ENCODE results near the gene SIK3.

SIK3 gene

DNA sequence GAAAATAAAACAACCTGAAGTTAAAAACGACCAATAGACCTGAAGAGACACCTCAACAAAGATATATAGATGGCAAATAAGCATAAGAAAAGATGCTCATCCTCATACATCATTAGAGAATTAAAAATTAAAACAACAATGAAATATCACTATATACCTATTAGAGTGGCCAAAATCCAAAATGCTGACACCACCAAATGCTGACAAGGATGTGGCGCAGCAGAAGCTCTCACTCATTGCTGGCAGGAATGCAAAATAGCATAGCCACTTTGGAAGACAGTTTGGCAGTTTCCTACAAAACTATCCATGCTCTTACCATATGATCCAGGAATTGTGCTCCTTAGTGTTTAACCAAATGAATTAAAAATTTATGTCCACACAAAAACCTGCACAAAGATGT is 205.9 kb downstream of the SIK3 start:
- no peak for DNase-seq (ENCODE audit: low read depth, low spot score)
- TF ChIP-seq, protein P1, sequence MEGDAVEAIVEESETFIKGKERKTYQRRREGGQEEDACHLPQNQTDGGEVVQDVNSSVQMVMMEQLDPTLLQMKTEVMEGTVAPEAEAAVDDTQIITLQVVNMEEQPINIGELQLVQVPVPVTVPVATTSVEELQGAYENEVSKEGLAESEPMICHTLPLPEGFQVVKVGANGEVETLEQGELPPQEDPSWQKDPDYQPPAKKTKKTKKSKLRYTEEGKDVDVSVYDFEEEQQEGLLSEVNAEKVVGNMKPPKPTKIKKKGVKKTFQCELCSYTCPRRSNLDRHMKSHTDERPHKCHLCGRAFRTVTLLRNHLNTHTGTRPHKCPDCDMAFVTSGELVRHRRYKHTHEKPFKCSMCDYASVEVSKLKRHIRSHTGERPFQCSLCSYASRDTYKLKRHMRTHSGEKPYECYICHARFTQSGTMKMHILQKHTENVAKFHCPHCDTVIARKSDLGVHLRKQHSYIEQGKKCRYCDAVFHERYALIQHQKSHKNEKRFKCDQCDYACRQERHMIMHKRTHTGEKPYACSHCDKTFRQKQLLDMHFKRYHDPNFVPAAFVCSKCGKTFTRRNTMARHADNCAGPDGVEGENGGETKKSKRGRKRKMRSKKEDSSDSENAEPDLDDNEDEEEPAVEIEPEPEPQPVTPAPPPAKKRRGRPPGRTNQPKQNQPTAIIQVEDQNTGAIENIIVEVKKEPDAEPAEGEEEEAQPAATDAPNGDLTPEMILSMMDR (IDR thresholded peaks at IDR 0.05; ENCODE audit: low read depth, low read length) = no peak
- in situ Hi-C loops (cut with HindIII; ENCODE audit: low sequenced_read_pairs) = no loop called here
- H3K4me3 ChIP-seq (ENCODE audit: low read depth, low read length) = no peak overlapping the region

- H3K4me3 ChIP-seq (ENCODE audit: low read depth, low read length) = no peak overlapping the region
- DNase-seq (ENCODE audit: low read depth, low spot score) = no peak
- in situ Hi-C loops (cut with HindIII; ENCODE audit: low sequenced_read_pairs) = no loop called here
- TF ChIP-seq, protein P1 (IDR thresholded peaks at IDR 0.05; ENCODE audit: low read depth, low read length) = no peak
Observed at GRCh38 chr11:116891746-116892145, 206.5 kb downstream of the SIK3 start.

DNA sequence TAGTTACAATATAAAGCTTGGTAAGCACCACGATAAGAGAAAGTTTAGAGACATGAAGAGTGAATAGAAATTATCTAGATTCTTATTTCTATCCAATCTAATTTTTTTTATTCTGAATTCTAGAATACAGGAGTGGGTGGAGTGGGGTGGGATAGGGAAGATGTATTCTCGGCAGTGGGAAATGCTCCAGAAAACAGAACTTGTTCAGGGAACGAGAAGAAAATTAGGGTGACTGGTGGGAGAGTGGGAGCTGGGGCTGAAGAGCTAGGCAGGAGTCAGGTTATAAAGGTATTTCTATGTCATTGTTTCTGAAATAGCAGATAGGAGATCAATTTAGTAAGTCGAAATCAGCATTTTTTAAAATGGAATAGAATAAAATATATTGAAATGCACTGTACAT is 207.6 kb downstream of the SIK3 start:
- no peak overlapping the region for H3K4me3 ChIP-seq (ENCODE audit: low read depth, low read length)
- in situ Hi-C loops (cut with HindIII; ENCODE audit: low sequenced_read_pairs) = no loop called here
- DNase-seq (ENCODE audit: low read depth, low spot score) = no peak
- TF ChIP-seq, protein P1 (IDR thresholded peaks at IDR 0.05; ENCODE audit: low read depth, low read length) = no peak

- no peak for DNase-seq (ENCODE audit: low read depth, low spot score)
- H3K4me3 ChIP-seq (ENCODE audit: low read depth, low read length) = no peak overlapping the region
- TF ChIP-seq, protein P1 (IDR thresholded peaks at IDR 0.05; ENCODE audit: low read depth, low read length) = no peak
- in situ Hi-C loops (cut with HindIII; ENCODE audit: low sequenced_read_pairs) = no loop called here
Observed at GRCh38 chr11:116890193-116890592, 208.0 kb downstream of the SIK3 start.

GRCh38 chr11:116888884-116889549 is 209.2 kb downstream of the SIK3 start:
- no peak overlapping the region for H3K4me3 ChIP-seq (ENCODE audit: low read depth, low read length)
- no peak for DNase-seq (ENCODE audit: low read depth, low spot score)
- in situ Hi-C loops (cut with HindIII; ENCODE audit: low sequenced_read_pairs) = no loop called here
- TF ChIP-seq, protein P1 (IDR thresholded peaks at IDR 0.05; ENCODE audit: low read depth, low read length) = no peak

DNA sequence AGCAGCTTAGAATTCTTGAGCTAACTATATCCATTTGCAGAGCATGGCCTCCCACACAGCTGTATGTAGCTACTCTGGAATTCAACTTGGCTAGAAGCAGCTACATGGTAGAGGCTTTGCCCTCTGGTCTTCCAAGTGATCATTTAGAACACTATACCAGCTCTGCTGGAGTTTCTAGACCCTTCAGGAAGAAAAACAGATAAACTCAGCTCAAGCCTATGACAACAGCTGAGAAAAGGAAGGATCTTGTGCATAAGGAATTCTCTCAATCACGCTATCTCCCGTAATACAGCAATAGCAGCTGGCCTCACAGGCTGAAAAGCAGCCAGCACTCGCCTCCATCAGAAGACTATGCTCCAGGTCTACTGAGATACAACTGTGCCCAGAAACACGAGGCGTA is 210.2 kb downstream of the SIK3 start:
- peak; percentile 59 for DNase-seq (ENCODE audit: low read depth, low spot score)
- no peak overlapping the region for H3K4me3 ChIP-seq (ENCODE audit: low read depth, low read length)
- TF ChIP-seq, protein P1 (IDR thresholded peaks at IDR 0.05; ENCODE audit: low read depth, low read length) = no peak
- in situ Hi-C loops (cut with HindIII; ENCODE audit: low sequenced_read_pairs) = no loop called here
